ENCODE measurements around the gene NUDT11. TPM values are rescaled to one million over a fixed set of nuclear protein-coding genes. Genes with fewer than 3 reads are reported as not detected.

NUDT11 gene
- total RNA-seq, 4 donors from 2014 or later: 0.95 to 5.0 (median 1.9) TPM

- ATAC-seq (ENCODE audit: low FRiP score) (no peak), DNase-seq (ENCODE audit: low spot score) (no peak)
- no peak for TF ChIP-seq CTCF (IDR thresholded peaks at IDR 0.05)
Observed at GRCh38 chrX:51476930-51477329, 19.5 kb downstream of the NUDT11 start.

- no peak for TF ChIP-seq CTCF (IDR thresholded peaks at IDR 0.05)
- no peak for DNase-seq (ENCODE audit: low spot score)
- no peak for ATAC-seq (ENCODE audit: low FRiP score)
Observed at GRCh38 chrX:51463322-51463721, 33.1 kb downstream of the NUDT11 start.

GRCh38 chrX:51461053-51462044, 35.0 kb downstream of the NUDT11 start:
- ATAC-seq (ENCODE audit: low FRiP score) (no peak), DNase-seq (ENCODE audit: low spot score) (no peak)

GRCh38 chrX:51459125-51459524, 37.3 kb downstream of the NUDT11 start:
- no peak for DNase-seq (ENCODE audit: low spot score)
- no peak for TF ChIP-seq CTCF (IDR thresholded peaks at IDR 0.05)
- no peak for ATAC-seq (ENCODE audit: low FRiP score)

More at GRCh38 chrX:51461053-51462044, 35.0 kb downstream of the NUDT11 start:
- TF ChIP-seq CTCF (IDR thresholded peaks at IDR 0.05): no peak

- DNase-seq (ENCODE audit: low spot score) (no peak), ATAC-seq (ENCODE audit: low FRiP score) (no peak)
Observed at GRCh38 chrX:51456814-51457213, 39.6 kb downstream of the NUDT11 start.

GRCh38 chrX:51456246-51456645, 40.1 kb downstream of the NUDT11 start:
- DNase-seq (ENCODE audit: low spot score) (no peak), ATAC-seq (ENCODE audit: low FRiP score) (no peak)
- no peak for TF ChIP-seq CTCF (IDR thresholded peaks at IDR 0.05)

More at GRCh38 chrX:51456814-51457213, 39.6 kb downstream of the NUDT11 start:
- no peak for TF ChIP-seq CTCF (IDR thresholded peaks at IDR 0.05)

- no peak for ATAC-seq (ENCODE audit: low FRiP score)
- no peak for DNase-seq (ENCODE audit: low spot score)
- TF ChIP-seq CTCF (IDR thresholded peaks at IDR 0.05): no peak
Observed at GRCh38 chrX:51440365-51440764, 56.0 kb downstream of the NUDT11 start.
